ENCODE measurements around the gene TMOD4. TPM values are rescaled to one million over a fixed set of nuclear protein-coding genes. Genes with fewer than 3 reads are reported as not detected.
A peak's percentile ranks its signal among the peaks of the same experiment; 100 is the strongest.

Gene TMOD4
- total and polyA plus RNA-seq, 9 of the 15 experiments (the other 6 are each of a cell fraction or from before 2014, with no cell fraction given) = 0.18 to 1.8 (median 1.1) TPM; not detected in 1

GRCh38 chr1:151165281-151165737, 10.5 kb downstream of the TMOD4 start (continued):
- TF ChIP-seq MCM5 (IDR thresholded peaks at IDR 0.05; ENCODE audit: low read depth) = no peak
- TF ChIP-seq ZNF175 (CRISPR knock-in tag; IDR thresholded peaks at IDR 0.05; ENCODE audit: low read depth) = peak; percentile 78
- no peak for TF ChIP-seq CHD2 (IDR thresholded peaks at IDR 0.05; ENCODE audit: low read depth, low read length)
- TF ChIP-seq THRAP3 (IDR thresholded peaks at IDR 0.05; ENCODE audit: borderline replicate concordance) = peak; percentile 66; the same call in 1 of the 2 replicates
- no peak for TF ChIP-seq FOXA1 (IDR thresholded peaks at IDR 0.05; ENCODE audit: borderline replicate concordance)
- no peak for TF ChIP-seq ZNF584 (CRISPR knock-in tag; IDR thresholded peaks at IDR 0.05; ENCODE audit: low read depth)
- 0 out of 2 replicates have a peak, but pooled peaks have one; percentile 23 for TF ChIP-seq ZNF740 (CRISPR knock-in tag; IDR thresholded peaks at IDR 0.05)
- TF ChIP-seq ZNF740 (tag; IDR thresholded peaks at IDR 0.05) = peak in 1 of 2 experiments; percentile 57; a peak in 1 of 4 replicates
- no peak for TF ChIP-seq HMGN3 (IDR thresholded peaks at IDR 0.05; ENCODE audit: borderline replicate concordance, extremely low read depth, insufficient read length, low read depth, low read length)
- TF ChIP-seq NR2C1 (IDR thresholded peaks at IDR 0.05) = peak; percentile 99
- TF ChIP-seq NR2C1 (tag; IDR thresholded peaks at IDR 0.05) = peak; percentile 99
- 0 out of 2 replicates have a peak, but pooled peaks have one; percentile 20 for TF ChIP-seq ZBTB26 (CRISPR knock-in tag; IDR thresholded peaks at IDR 0.05)
- no peak for TF ChIP-seq RFX7 (CRISPR knock-in tag; IDR thresholded peaks at IDR 0.05)
- no peak for TF ChIP-seq ZNF311 (CRISPR knock-in tag; IDR thresholded peaks at IDR 0.05)
- TF ChIP-seq SMARCA4 (IDR thresholded peaks at IDR 0.05) = 0 out of 2 replicates have a peak, but pooled peaks have one; percentile 15
- TF ChIP-seq KAT7 (CRISPR knock-in tag; IDR thresholded peaks at IDR 0.05; ENCODE audit: borderline replicate concordance) = peak; percentile 67; the same call in 1 of the 2 replicates
- TF ChIP-seq ZNF407 (IDR thresholded peaks at IDR 0.05; ENCODE audit: low read depth) = no peak
- TF ChIP-seq ZNF785 (CRISPR knock-in tag; IDR thresholded peaks at IDR 0.05) = no peak
- no peak for TF ChIP-seq PHF20 (IDR thresholded peaks at IDR 0.05; ENCODE audit: partially characterized antibody)
- peak; percentile 48 for TF ChIP-seq DPF2 (IDR thresholded peaks at IDR 0.05)
- TF ChIP-seq ZNF134 (CRISPR knock-in tag; conservative IDR thresholded peaks at IDR 0.05) = no peak
- 0 out of 2 replicates have a peak, but pooled peaks have one; percentile 10 for TF ChIP-seq ZEB2 (IDR thresholded peaks at IDR 0.05)
